Measurements from ENCODE around the gene PMM1.

GRCh38 chr22:41557401-41558240, 32.0 kb downstream of the PMM1 start:
- TF ChIP-seq CTCF (IDR thresholded peaks at IDR 0.05) (no peak), POLR2A (IDR thresholded peaks at IDR 0.05) (no peak)

Data from adrenal gland (tissue), 5 donors.